ENCODE results near the gene PTTG1IP.
"Not testable (repeated sequence)": the region's sequence is repeated elsewhere in the genome, so short reads cannot be mapped to it uniquely, and the experiment has no call there.

The PTTG1IP gene

GRCh38 chr21:44873356-44874239, at the start of gene PTTG1IP:
Gene PTTG1IP, minus strand, starts transcription at chr21:44873690. Its CDS starts 74 bp downstream, at chr21:44873616.
- peak; percentile 99 for DNase-seq

GRCh38 chr21:44921928-44922327, 48.4 kb upstream of the PTTG1IP start:
- no peak for DNase-seq

- peak; percentile 75 for DNase-seq
Observed at GRCh38 chr21:44920694-44921604, 47.5 kb upstream of the PTTG1IP start, which contains the start of gene ITGB2. Gene ITGB2, minus strand, starts transcription at chr21:44920899. Its CDS starts 10,117 bp downstream, at chr21:44910782.

- DNase-seq = no peak
Observed at GRCh38 chr21:44919913-44920693, 46.6 kb upstream of the PTTG1IP start.

GRCh38 chr21:44919111-44919912, 45.8 kb upstream of the PTTG1IP start:
- DNase-seq = no peak

GRCh38 chr21:44918581-44919033, 45.1 kb upstream of the PTTG1IP start:
- DNase-seq = no peak

- no peak for DNase-seq
Observed at GRCh38 chr21:44918107-44918470, 44.6 kb upstream of the PTTG1IP start.

- no peak for DNase-seq
Observed at GRCh38 chr21:44917446-44918106, 44.1 kb upstream of the PTTG1IP start.

GRCh38 chr21:44916965-44917364, 43.5 kb upstream of the PTTG1IP start:
- DNase-seq = no peak

- peak; percentile 75 for DNase-seq
Observed at GRCh38 chr21:44914176-44914874, 40.8 kb upstream of the PTTG1IP start.

- DNase-seq = no peak
Observed at GRCh38 chr21:44913425-44914175, 40.1 kb upstream of the PTTG1IP start.

- not testable (repeated sequence) for DNase-seq
Observed at GRCh38 chr21:44912506-44913412, 39.3 kb upstream of the PTTG1IP start.

- DNase-seq = no peak
Observed at GRCh38 chr21:44912158-44912473, 38.6 kb upstream of the PTTG1IP start.

- DNase-seq = peak; percentile 59
Observed at GRCh38 chr21:44911384-44912157, 38.1 kb upstream of the PTTG1IP start.

GRCh38 chr21:44911068-44911383, 37.5 kb upstream of the PTTG1IP start:
- DNase-seq = no peak

- DNase-seq = no peak
Observed at GRCh38 chr21:44910229-44911067, 37.0 kb upstream of the PTTG1IP start.

- no peak for DNase-seq
Observed at GRCh38 chr21:44909719-44910118, 36.2 kb upstream of the PTTG1IP start.
